Activated CD4-positive, alpha-beta T cell treated with anti-CD3 and anti-CD28 coated beads, Interleukin-2, amount 50 U/mL, for 1 hour (primary cell): ENCODE results near the gene CDH4.
"Not testable (repeated sequence)": the region's sequence is repeated elsewhere in the genome, so short reads cannot be mapped to it uniquely, and the experiment has no call there.

Source experiments
- DNase-seq: peaks from one replicate; pipeline ENCODE4 v3.0.0-alpha.2; 2020

Gene CDH4

GRCh38 chr20:61475729-61476128, 223.7 kb downstream of the CDH4 start:
- DNase-seq = no peak

GRCh38 chr20:61476956-61477355, 224.9 kb downstream of the CDH4 start:
- DNase-seq = no peak

- DNase-seq = no peak
Measured at GRCh38 chr20:61477451-61477861, 225.4 kb downstream of the CDH4 start.

- no peak for DNase-seq
Measured at GRCh38 chr20:61478094-61478493, 226.0 kb downstream of the CDH4 start.

GRCh38 chr20:61478611-61479305, 226.7 kb downstream of the CDH4 start:
- DNase-seq = no peak

- not testable (repeated sequence) for DNase-seq
Measured at GRCh38 chr20:61479433-61479832, 227.4 kb downstream of the CDH4 start.

GRCh38 chr20:61480158-61480825, 228.2 kb downstream of the CDH4 start:
- no peak for DNase-seq

GRCh38 chr20:61482056-61482887, 230.2 kb downstream of the CDH4 start:
- no peak for DNase-seq

GRCh38 chr20:61482901-61483300, 230.8 kb downstream of the CDH4 start:
- no peak for DNase-seq

GRCh38 chr20:61483336-61484067, 231.4 kb downstream of the CDH4 start:
- no peak for DNase-seq

GRCh38 chr20:61486198-61486597, 234.1 kb downstream of the CDH4 start:
- no peak for DNase-seq

GRCh38 chr20:61487346-61487996, 235.4 kb downstream of the CDH4 start:
- DNase-seq = no peak

- no peak for DNase-seq
Measured at GRCh38 chr20:61487997-61488371, 235.9 kb downstream of the CDH4 start.

- no peak for DNase-seq
Measured at GRCh38 chr20:61490721-61491120, 238.7 kb downstream of the CDH4 start.

GRCh38 chr20:61492065-61492464, 240.0 kb downstream of the CDH4 start:
- no peak for DNase-seq

GRCh38 chr20:61493798-61494305, 241.8 kb downstream of the CDH4 start:
- no peak for DNase-seq

GRCh38 chr20:61494763-61495575, 242.9 kb downstream of the CDH4 start:
- DNase-seq = no peak

GRCh38 chr20:61497029-61497627, 245.1 kb downstream of the CDH4 start:
- no peak for DNase-seq

GRCh38 chr20:61499859-61500554, 247.9 kb downstream of the CDH4 start:
- DNase-seq = no peak

GRCh38 chr20:61500791-61501321, 248.8 kb downstream of the CDH4 start:
- no peak for DNase-seq
